Measurements from ENCODE around the gene C14orf93.
"Not testable (repeated sequence)": the region's sequence is repeated elsewhere in the genome, so short reads cannot be mapped to it uniquely, and the experiment has no call there.

C14orf93 gene

GRCh38 chr14:23021434-23021833 lies 11.5 kb upstream of the C14orf93 start:
- no peak for DNase-seq (ENCODE audit: extremely low read depth in 1 of 2, low read depth in 1 of 2)

DNA sequence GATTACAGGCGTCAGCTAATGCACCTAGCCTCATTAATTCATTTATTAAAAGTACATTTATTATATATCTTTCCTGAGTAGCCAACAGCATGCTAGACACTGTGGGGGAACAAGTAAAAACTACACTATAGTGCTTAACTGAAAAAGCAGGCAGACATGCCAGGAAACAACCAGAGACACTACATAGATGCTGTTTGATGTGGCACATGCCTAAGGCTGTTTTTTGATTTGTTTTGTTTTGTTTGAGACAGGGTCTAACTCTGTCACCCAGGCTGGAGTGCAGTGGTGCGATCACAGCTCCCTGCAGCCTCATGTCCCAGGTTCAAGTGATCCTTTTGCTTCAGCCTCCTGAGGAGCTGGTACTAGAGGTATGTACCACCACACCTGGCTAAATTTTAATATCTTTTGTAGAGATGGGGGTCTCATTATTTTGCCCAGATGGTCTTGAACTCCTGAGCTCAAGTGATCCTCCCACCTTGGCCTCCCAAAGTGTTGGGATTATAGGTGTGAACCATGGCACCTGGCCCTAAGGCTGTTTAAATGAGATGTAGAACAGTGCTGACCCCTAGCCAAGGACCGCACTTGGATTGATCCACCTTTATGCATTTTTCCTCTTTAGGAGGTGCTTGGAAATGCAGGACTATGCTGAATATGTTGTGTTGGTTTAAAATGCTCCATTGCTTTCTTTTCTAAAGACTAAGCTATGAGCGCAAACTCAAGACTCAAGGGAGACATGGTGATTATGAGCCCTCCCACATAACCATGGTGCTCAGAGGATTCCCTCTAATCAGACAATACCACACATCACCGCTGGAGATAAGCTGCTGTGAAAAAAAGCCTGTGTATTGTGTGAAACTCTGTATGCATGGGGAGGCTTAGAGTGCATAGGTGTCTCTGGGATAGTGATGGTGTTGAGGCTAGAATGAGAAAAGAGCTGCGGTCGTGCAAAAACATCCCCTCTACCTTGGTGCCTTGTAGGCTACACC lies 10.5 kb upstream of the C14orf93 start:
- DNase-seq (ENCODE audit: extremely low read depth in 1 of 2, low read depth in 1 of 2): no peak

DNA sequence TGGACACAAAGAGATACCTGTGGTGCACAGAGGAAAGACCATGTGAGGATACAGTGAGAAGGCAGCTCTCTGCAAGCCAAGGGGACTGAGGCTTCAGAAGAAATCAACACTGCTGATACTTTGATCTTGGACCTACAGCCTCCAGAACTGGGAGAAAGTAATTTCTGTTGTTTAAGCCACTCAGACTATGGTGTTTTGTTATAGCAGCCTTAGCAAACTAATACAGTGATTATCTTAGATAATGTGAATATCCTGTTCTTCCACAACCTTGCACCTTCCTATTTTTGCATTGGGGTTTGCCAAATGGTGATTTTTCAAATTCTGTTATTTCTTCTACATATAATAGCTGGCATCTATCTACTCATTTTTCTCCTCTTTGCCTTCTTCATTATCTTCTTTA lies 8.2 kb upstream of the C14orf93 start:
- no peak for DNase-seq (ENCODE audit: extremely low read depth in 1 of 2, low read depth in 1 of 2)

- no peak for DNase-seq (ENCODE audit: extremely low read depth in 1 of 2, low read depth in 1 of 2)
Observed at GRCh38 chr14:23017091-23017490, 7.1 kb upstream of the C14orf93 start.

DNA sequence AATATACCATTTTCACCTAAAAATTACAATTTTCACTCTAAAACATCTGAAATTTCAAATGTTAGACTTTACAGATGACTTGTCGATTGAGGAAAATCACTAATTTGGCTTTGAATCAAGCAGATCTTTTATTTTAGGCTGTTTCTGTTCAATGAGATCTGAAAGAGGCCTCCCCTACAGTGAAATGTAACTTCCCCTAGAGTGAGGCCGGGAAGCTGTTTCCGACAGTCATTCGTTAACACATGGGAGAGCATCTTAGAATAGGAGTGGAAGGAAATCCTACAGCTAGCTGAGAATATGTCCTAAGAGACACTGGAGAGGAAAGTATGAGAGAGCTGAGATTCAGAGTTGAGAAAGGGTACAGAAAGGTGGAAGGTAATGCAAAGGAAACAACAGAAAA lies 5.7 kb upstream of the C14orf93 start:
- DNase-seq (ENCODE audit: extremely low read depth in 1 of 2, low read depth in 1 of 2): no peak

DNA sequence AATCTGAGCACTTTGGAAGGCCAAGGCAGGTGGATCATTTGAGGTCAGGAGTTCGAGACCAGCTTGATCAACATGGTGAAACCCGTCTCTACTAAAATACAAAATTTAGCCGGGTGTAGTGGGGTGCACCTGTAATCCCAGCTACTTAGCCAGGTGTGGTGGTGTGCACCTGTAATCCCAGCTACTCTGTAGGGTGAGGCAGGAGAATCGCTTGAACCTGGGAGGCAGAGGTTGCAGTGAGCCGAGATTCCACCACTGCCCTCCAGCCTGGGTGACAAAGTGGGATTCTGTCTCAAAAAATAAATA lies 3.8 kb upstream of the C14orf93 start:
- DNase-seq (ENCODE audit: extremely low read depth in 1 of 2, low read depth in 1 of 2): not testable (repeated sequence)

- no peak for DNase-seq (ENCODE audit: extremely low read depth in 1 of 2, low read depth in 1 of 2)
Observed at GRCh38 chr14:23013054-23013748, 3.3 kb upstream of the C14orf93 start.

DNA sequence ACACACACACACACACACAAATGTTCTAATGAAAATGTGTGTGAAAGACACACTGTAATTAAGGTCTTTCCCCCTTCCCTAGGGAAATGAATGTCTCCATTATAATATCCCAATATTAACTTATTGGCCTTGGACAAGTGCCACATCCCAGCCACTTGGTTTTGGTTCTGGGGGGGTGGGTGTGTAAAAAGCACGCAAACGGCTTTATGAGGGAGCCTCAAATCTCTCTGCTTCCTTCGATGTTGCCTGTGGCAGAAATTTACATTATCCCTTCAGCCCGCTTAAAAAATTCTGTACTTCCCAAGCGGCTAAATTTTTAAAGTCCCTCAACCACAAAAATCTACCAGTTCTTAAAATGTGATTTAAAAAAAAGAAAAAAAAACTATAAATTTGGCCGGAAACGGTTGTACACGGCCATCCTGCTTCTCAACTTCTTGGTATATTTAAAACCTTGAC lies 432 bp downstream of the C14orf93 start:
- DNase-seq (ENCODE audit: extremely low read depth in 1 of 2, low read depth in 1 of 2): no peak

- DNase-seq (ENCODE audit: extremely low read depth in 1 of 2, low read depth in 1 of 2): no peak
Observed at GRCh38 chr14:23008831-23009230, 1.1 kb downstream of the C14orf93 start.

DNA sequence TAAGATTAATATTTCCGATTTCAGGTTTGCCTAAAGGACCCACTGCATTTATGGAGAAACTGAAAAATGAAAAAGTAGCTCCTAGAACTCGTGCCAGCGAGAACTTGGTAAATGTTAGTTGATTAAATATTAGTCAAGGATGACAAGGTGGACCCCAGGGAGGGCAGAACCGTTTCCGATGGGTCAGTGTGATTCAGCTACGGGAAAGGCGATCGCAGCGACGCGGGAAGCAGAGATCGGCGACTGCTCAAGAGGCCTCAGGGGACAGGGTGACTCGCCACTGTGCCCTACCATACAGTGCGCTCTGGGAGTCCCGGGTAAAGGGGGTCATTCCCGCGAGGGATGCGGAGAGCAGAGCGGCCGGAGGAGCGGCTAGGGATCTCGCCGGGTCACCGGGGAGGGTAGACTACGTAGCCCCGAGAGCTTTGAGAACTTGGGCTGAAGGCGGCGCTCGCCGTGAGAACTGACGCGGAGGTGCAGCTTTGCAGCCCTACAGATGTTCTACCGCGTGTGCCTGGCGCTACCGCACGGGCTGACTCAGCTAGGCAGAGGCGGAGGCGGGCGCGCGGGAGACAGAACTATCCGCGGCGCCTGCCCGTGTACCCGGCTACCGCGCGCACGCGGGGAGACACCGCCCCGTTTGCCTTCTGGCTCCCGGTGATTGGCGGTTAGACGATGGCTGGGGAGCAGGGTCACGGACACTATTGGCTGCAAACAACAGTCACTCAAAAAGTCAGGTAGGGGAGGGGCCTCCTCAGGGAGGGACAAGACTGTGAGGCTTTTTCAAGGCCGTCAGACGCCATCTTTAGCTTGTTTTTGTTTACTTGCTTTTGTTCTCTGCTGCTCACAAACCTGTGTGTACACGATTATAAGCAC lies 3.2 kb downstream of the C14orf93 start:
- DNase-seq (ENCODE audit: extremely low read depth in 1 of 2, low read depth in 1 of 2): peak; percentile 90 to 92

DNA sequence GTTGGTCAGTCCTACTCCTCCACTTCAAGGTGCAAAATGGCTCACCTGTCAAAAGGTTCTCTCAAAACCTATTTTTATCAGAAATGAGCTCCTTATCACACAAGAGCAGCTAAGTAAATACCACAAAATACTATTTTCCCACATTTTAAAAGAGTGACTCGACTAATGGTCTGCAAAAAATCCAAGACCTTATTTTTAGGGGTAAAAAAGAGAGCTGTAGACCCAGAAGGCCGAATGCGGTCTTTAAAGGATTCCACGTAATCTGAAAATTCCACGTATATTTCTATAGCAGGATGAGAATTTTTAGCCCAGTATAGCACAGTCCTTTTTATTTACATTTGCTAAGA lies 3.8 kb downstream of the C14orf93 start:
- DNase-seq (ENCODE audit: extremely low read depth in 1 of 2, low read depth in 1 of 2): no peak

- no peak for DNase-seq (ENCODE audit: extremely low read depth in 1 of 2, low read depth in 1 of 2)
Observed at GRCh38 chr14:23005451-23006187, 4.3 kb downstream of the C14orf93 start.

DNA sequence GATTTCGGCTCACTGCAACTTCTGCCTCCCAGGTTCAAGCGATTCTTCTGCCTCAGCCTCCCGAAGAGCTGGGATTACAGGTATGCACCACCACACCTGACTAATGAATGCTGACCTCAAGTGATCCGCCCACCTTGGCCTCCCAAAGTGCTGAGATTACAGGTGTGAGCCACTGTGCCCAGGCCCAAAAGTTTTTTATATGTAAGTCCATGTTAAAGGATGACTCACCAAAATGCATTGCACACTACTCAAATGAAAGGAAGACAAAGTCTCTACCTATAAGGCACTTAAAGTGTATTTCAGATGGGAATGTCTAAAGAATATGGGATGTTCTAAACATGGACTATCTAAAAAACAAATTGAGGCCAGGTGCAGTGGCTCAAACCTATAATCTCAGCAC lies 5.7 kb downstream of the C14orf93 start:
- DNase-seq (ENCODE audit: extremely low read depth in 1 of 2, low read depth in 1 of 2): not testable (repeated sequence)

- DNase-seq (ENCODE audit: extremely low read depth in 1 of 2, low read depth in 1 of 2): no peak
Observed at GRCh38 chr14:23002592-23002991, 7.4 kb downstream of the C14orf93 start.

- no peak for DNase-seq (ENCODE audit: extremely low read depth in 1 of 2, low read depth in 1 of 2)
Observed at GRCh38 chr14:23000860-23001259, 9.1 kb downstream of the C14orf93 start.

DNA sequence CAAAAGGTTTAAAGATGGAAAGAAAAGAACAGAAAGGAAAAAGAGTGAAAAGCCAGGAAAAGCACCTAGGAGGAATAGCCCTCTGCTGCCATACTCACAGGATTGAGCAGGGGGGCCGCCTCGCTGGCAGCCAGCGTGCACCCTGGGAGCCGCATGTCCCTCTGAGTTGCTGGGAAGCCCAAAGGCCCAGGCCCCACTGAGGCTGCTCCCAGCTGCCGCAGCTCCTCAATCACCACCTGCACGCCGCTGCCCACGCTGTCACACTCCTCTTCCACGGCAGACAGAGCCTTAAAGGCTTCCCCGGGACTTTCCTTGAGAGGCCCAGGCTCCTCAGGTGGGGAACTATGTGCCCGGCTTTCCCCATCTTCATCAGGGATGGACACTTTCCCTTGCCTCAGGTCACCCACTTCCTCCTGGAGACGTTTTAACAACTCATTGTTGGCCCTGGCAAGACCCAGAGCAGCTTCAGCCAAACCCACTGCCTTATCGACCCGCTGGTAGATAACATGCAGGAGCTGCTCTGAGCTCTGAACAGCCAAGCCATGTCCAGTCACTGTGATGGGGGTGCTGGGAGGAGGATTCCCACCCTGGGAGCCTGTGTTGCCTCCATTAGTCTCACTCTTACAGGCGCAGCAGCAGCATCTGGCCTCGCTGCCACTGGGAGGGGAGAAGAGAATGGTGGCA lies 11.5 kb downstream of the C14orf93 start:
- DNase-seq (ENCODE audit: extremely low read depth in 1 of 2, low read depth in 1 of 2): no peak

DNA sequence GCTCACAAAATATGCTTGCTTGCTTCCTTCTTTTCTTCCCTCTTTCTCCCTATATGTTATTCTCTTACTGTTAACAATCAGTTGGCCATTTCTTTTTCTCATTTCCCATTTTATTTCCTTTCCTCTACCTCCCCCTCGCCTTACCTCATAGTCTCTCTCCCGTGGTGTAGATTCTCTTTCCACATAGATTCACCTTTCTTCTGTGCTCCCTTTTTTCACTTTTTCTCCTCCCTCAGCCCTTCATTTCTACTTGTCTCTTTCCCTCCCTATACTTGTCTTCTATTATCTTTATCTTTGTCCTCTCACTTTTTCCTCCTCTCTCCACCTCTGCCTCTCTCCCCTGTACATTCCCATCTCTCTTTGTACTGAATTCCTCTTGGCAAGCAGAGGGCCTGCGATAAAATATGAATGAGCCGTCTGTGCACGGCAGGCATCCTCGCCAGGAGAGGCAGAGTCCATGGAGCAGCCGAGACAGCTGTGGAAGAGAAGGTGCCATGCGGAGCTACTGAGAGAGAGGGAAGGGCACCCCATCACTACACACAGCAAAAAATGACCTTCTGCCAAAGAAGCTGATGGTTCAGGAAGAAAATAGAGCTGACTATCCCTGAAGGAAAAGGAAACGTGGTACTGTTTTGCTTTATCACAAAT lies 12.1 kb downstream of the C14orf93 start:
- DNase-seq (ENCODE audit: extremely low read depth in 1 of 2, low read depth in 1 of 2): no peak

- no peak for DNase-seq (ENCODE audit: extremely low read depth in 1 of 2, low read depth in 1 of 2)
Observed at GRCh38 chr14:22996768-22997654, 12.9 kb downstream of the C14orf93 start.
